ENCODE measurements around the gene EEF1B2. TPM values are rescaled to one million over a fixed set of nuclear protein-coding genes. Genes with fewer than 3 reads are reported as not detected.

EEF1B2 gene
- total and polyA plus RNA-seq, 2 experiments from 2014 or later = 305 to 673 TPM

GRCh38 chr2:206145665-206146064 is 14.0 kb upstream of the EEF1B2 start:
- Mint-ChIP-seq H3K27me3 (ENCODE audit: insufficient read depth, low read depth, poor library complexity) (no peaks in the 10 kb centered on the region), H3K9me3 (no peaks in the 10 kb centered on the region), H3K36me3 (ENCODE audit: low read depth) (peaks cover 88% of the 10 kb centered on the region), H3K4me3 (no peak overlapping the region), H3K4me1 (no peaks in the 10 kb centered on the region), H3K27ac (no peak overlapping the region)
- Histone ChIP-seq H3K79me2 (replicated peaks; ENCODE audit: insufficient read depth) (peaks cover 5% of the 10 kb centered on the region; the same call in 1 of the 2 replicates), H3K36me3 (ENCODE audit: insufficient read depth) (peaks cover 60% of the 10 kb centered on the region), H3K27me3 (ENCODE audit: insufficient read depth) (no peaks in the 10 kb centered on the region), H3K27ac (ENCODE audit: low read depth) (peak overlapping the region; percentile 10; the same call in 1 of the 2 replicates), H3K4me1 (ENCODE audit: insufficient read depth) (no peaks in the 10 kb centered on the region), H2AFZ (no peak overlapping the region), H3F3A (replicated peaks; ENCODE audit: low read depth) (peaks cover 5% of the 10 kb centered on the region), H3K4me2 (no peak overlapping the region), H3K9me2 (ENCODE audit: insufficient read depth) (no peaks in the 10 kb centered on the region), H4K20me1 (replicated peaks; ENCODE audit: insufficient read depth) (0 out of 2 replicates have a peak, but pooled peaks cover 4% of the 10 kb centered on the region), H3K4me3 (no peak overlapping the region)
- TF ChIP-seq ETS1 (IDR thresholded peaks at IDR 0.05) = no peak
- TF ChIP-seq EZH2 (IDR thresholded peaks at IDR 0.05; ENCODE audit: low read depth, unreplicated experiment) = no peak
- no peak for TF ChIP-seq CTCF (conservative IDR thresholded peaks at IDR 0.05; ENCODE audit: low read depth in 2 of 2)
- no peak for TF ChIP-seq ZNF114 (CRISPR knock-in tag; IDR thresholded peaks at IDR 0.05)
- no peak for TF ChIP-seq NANOG (IDR thresholded peaks at IDR 0.05; ENCODE audit: borderline replicate concordance)
- TF ChIP-seq JUNB (IDR thresholded peaks at IDR 0.05; ENCODE audit: unreplicated experiment) = no peak
- no peak for TF ChIP-seq POLR2AphosphoS5 (IDR thresholded peaks at IDR 0.05; ENCODE audit: low read depth)
- ATAC-seq = no peak
- DNase-seq (ENCODE audit: low spot score) = no peak

GRCh38 chr2:206149330-206149729 is 10.4 kb upstream of the EEF1B2 start:
- ATAC-seq (no peak), DNase-seq (ENCODE audit: low spot score) (no peak)
- H3K36me3 ChIP-seq (ENCODE audit: insufficient read depth) = peaks cover 40% of the 10 kb centered on the region
- H3K27ac Mint-ChIP-seq = no peak overlapping the region
- no peak overlapping the region for H3K27ac ChIP-seq (ENCODE audit: low read depth)
- peaks cover 5% of the 10 kb centered on the region for H3F3A ChIP-seq (replicated peaks; ENCODE audit: low read depth)
- H3K27me3 ChIP-seq (ENCODE audit: insufficient read depth) = no peaks in the 10 kb centered on the region
- no peak overlapping the region for H3K4me3 ChIP-seq
- H2AFZ ChIP-seq = no peak overlapping the region
- no peak overlapping the region for H3K4me3 Mint-ChIP-seq
- H3K79me2 ChIP-seq (replicated peaks; ENCODE audit: insufficient read depth) = peaks cover 42% of the 10 kb centered on the region
- no peaks in the 10 kb centered on the region for H3K4me1 ChIP-seq (ENCODE audit: insufficient read depth)
- H4K20me1 ChIP-seq (replicated peaks; ENCODE audit: insufficient read depth) = peaks cover 16% of the 10 kb centered on the region; the same call in 1 of the 2 replicates
- no peak overlapping the region for H3K4me2 ChIP-seq
- H3K27me3 Mint-ChIP-seq (ENCODE audit: insufficient read depth, low read depth, poor library complexity) = peaks cover 2% of the 10 kb centered on the region
- no peaks in the 10 kb centered on the region for H3K9me3 Mint-ChIP-seq
- no peaks in the 10 kb centered on the region for H3K9me2 ChIP-seq (ENCODE audit: insufficient read depth)
- H3K36me3 Mint-ChIP-seq (ENCODE audit: low read depth) = peaks cover 63% of the 10 kb centered on the region
- H3K4me1 Mint-ChIP-seq = no peaks in the 10 kb centered on the region
- TF ChIP-seq STAT1 (IDR thresholded peaks at IDR 0.05; ENCODE audit: unreplicated experiment) (no peak), EZH2phosphoT487 (IDR thresholded peaks at IDR 0.05; ENCODE audit: unreplicated experiment) (no peak), CREB1 (CRISPR knock-in tag; IDR thresholded peaks at IDR 0.05; ENCODE audit: low read depth) (no peak), JUNB (IDR thresholded peaks at IDR 0.05; ENCODE audit: unreplicated experiment) (no peak), EZH2 (IDR thresholded peaks at IDR 0.05; ENCODE audit: low read depth, unreplicated experiment) (no peak), ZNF114 (CRISPR knock-in tag; IDR thresholded peaks at IDR 0.05) (no peak), CTCF (conservative IDR thresholded peaks at IDR 0.05; ENCODE audit: low read depth in 2 of 2) (no peak)
- TF ChIP-seq, protein P1, sequence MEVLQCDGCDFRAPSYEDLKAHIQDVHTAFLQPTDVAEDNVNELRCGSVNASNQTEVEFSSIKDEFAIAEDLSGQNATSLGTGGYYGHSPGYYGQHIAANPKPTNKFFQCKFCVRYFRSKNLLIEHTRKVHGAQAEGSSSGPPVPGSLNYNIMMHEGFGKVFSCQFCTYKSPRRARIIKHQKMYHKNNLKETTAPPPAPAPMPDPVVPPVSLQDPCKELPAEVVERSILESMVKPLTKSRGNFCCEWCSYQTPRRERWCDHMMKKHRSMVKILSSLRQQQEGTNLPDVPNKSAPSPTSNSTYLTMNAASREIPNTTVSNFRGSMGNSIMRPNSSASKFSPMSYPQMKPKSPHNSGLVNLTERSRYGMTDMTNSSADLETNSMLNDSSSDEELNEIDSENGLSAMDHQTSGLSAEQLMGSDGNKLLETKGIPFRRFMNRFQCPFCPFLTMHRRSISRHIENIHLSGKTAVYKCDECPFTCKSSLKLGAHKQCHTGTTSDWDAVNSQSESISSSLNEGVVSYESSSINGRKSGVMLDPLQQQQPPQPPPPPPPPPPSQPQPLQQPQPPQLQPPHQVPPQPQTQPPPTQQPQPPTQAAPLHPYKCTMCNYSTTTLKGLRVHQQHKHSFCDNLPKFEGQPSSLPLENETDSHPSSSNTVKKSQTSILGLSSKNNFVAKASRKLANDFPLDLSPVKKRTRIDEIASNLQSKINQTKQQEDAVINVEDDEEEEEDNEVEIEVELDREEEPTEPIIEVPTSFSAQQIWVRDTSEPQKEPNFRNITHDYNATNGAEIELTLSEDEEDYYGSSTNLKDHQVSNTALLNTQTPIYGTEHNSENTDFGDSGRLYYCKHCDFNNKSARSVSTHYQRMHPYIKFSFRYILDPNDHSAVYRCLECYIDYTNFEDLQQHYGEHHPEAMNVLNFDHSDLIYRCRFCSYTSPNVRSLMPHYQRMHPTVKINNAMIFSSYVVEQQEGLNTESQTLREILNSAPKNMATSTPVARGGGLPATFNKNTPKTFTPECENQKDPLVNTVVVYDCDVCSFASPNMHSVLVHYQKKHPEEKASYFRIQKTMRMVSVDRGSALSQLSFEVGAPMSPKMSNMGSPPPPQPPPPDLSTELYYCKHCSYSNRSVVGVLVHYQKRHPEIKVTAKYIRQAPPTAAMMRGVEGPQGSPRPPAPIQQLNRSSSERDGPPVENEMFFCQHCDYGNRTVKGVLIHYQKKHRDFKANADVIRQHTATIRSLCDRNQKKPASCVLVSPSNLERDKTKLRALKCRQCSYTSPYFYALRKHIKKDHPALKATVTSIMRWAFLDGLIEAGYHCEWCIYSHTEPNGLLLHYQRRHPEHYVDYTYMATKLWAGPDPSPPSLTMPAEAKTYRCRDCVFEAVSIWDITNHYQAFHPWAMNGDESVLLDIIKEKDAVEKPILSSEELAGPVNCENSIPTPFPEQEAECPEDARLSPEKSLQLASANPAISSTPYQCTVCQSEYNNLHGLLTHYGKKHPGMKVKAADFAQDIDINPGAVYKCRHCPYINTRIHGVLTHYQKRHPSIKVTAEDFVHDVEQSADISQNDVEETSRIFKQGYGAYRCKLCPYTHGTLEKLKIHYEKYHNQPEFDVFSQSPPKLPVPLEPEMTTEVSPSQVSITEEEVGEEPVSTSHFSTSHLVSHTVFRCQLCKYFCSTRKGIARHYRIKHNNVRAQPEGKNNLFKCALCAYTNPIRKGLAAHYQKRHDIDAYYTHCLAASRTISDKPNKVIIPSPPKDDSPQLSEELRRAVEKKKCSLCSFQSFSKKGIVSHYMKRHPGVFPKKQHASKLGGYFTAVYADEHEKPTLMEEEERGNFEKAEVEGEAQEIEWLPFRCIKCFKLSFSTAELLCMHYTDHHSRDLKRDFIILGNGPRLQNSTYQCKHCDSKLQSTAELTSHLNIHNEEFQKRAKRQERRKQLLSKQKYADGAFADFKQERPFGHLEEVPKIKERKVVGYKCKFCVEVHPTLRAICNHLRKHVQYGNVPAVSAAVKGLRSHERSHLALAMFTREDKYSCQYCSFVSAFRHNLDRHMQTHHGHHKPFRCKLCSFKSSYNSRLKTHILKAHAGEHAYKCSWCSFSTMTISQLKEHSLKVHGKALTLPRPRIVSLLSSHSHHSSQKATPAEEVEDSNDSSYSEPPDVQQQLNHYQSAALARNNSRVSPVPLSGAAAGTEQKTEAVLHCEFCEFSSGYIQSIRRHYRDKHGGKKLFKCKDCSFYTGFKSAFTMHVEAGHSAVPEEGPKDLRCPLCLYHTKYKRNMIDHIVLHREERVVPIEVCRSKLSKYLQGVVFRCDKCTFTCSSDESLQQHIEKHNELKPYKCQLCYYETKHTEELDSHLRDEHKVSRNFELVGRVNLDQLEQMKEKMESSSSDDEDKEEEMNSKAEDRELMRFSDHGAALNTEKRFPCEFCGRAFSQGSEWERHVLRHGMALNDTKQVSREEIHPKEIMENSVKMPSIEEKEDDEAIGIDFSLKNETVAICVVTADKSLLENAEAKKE (CRISPR knock-in tag; IDR thresholded peaks at IDR 0.05) = no peak

All from GM23338 (cell line).